Measurements from ENCODE around the gene HDAC4.
A peak's percentile ranks its signal among the peaks of the same experiment; 100 is the strongest.

Gene HDAC4

DNA sequence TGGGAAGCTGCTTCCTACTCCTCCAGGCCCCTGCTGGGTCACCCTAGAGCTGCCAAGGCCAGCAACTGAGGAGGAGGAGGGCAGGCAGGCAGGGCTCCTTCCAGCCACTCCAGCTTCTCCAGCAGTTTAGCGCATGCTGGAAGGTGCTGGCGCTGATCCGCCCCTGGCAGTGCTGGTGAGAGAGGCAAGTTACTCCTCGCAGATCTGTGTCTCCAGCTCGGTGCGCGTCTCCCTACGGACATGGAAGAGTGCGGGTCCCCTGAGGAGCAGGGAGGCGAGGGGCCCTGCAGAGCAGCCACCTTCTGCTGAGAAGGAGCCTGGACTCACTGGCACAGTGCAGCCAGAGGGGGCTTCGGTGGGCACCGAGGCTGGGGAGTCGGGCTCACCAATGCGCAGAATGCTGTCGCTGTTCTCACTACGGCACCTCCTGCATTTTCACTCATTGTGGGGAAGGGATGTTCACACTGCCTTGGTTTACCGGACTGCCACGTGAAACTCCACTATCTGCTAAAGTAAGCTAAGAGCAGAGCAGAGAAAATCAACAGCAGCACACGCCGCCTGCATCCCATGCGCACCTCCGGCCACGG lies 206.0 kb downstream of the HDAC4 start:
- peak in 17 of 56 donors; percentile 26 to 73 (median 44) for DNase-seq

GRCh38 chr2:239193925-239194677 lies 206.7 kb downstream of the HDAC4 start:
- DNase-seq, result peak in 30 of 56 donors; percentile 23 to 77 (median 48)

GRCh38 chr2:239193401-239193811 lies 207.4 kb downstream of the HDAC4 start:
- peak in 24 of 56 donors; percentile 18 to 73 (median 52) for DNase-seq

GRCh38 chr2:239192975-239193374 lies 207.8 kb downstream of the HDAC4 start:
- no peak for DNase-seq

- DNase-seq, result no peak
Observed at GRCh38 chr2:239192456-239192855, 208.4 kb downstream of the HDAC4 start.

GRCh38 chr2:239190921-239191885 lies 209.6 kb downstream of the HDAC4 start:
- DNase-seq, result no peak

DNA sequence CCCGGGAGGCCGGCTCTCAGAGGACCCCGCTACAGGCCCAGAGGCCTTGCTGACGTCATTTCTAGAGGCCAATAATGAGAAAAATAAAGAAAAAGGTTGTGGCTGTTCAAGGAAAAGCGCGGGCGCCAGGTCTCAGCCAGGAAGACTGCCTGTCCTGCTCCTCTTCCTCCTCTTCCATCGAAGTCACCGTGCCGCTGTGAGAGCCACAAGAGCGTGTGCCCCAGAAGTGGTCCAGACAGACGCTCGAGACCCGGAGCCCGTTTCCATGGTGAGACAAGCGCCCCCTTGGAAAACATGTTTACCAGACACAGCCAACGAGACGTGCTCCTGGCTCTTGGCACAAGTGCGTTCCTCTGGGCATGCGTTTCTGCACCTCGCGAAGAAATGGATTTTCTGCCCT lies 210.5 kb downstream of the HDAC4 start:
- DNase-seq, result peak in 1 of 56 donors; percentile 20

DNA sequence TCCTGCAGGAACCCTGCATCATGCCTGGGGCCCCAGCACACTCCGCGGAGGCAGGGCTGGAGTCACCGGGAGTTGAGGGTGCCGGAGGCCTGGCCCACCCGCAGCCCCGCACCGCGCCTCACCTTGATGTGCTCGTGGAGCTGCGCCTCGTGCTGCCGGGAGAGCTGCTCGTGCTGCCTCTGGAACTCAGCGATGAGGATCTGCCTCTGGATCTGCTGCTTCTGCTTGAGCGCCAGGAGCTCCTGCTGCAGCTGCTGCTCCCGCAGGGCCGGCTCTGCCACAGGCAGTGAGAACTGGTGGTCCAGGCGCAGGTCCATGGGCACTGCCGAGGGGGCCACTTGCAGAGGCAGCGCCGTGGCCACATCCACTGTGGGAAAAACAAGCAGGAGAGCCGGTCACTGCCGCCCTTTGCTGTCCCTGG lies 211.1 kb downstream of the HDAC4 start:
- DNase-seq, result no peak

DNA sequence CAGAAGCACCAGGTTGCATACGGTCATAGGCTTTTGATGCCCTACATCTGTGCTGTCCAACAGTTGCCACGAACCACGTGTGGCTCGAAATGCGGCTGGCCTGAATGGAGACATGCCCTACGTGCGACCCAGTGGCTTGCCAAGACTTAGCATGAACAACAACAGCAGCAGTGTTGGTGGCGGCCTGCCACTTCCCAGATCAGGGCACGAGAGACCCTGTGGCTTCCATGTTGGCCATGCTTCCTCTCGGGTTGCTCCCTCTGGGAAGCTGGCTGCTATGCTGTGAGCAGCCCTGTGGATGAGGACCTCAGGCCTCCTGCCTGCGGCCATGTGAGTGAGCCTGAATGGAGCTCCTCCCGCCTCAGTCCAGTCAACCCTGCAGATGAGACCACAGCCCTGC lies 212.3 kb downstream of the HDAC4 start:
- DNase-seq, result no peak

GRCh38 chr2:239187464-239188253 lies 213.2 kb downstream of the HDAC4 start:
- DNase-seq, result no peak

DNA sequence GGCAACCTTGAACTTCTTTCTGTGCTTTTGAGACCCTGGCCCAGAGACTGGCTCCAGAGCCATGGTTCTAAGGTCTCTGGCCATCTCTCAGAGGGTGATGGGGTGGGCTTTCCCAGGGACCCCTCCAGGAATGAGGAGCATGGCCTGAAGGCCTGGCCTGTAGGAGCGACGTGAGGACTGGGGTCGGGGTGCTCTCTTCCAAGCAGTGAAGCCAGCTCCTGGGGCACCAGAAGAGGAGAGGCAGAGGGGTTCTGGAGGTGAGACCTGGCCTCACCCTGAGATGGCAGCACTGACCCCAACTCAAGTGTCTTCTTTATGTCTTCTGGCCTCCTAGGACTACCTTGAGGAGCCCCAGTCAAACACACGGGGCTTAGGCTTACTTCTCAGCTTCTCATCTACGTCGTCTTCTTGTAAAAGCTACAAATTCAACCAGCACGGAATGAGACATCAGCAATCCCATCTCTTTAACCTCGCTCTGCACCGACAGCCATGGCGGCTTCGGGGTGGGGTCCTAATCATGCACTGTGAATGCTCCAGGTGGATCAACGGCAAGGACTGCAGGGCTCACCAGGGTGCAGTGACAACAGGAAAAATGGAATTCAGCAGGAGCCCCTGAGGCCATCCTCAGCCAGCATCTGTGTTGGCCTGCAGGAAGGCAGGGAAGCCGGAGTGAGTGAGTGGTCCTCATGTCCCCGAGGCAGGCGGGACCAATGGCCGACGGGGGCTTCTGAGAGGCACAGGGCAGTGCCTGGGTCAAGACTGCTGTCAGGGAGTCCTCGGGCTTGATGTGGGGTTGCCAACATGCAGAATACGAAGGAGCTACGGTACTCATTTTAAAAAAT lies 214.1 kb downstream of the HDAC4 start:
- no peak for DNase-seq

GRCh38 chr2:239184968-239185903 lies 215.6 kb downstream of the HDAC4 start:
- no peak for DNase-seq

DNA sequence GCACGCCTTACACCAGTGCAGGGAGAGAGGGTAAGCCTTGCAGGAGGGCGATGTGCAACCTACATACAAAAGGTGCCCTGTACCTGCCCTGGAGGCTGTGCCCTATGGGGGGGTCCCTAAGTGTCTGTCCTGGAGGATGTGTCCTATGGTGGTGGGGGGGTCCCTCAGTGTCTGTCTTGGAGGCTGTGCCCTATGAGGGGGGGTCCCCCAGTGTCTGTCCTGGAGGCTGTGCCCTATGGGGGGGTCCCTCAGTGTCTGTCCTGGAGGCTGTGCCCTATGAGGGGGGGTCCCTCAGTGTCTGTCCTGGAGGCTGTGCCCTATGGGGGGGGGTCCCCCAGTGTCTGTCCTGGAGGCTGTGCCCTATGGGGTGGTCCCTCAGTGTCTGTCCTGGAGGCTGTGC lies 216.6 kb downstream of the HDAC4 start:
- DNase-seq, result no peak

- no peak for DNase-seq
Observed at GRCh38 chr2:239182981-239183791, 217.6 kb downstream of the HDAC4 start.

GRCh38 chr2:239181903-239182581 lies 218.8 kb downstream of the HDAC4 start:
- DNase-seq, result no peak

DNA sequence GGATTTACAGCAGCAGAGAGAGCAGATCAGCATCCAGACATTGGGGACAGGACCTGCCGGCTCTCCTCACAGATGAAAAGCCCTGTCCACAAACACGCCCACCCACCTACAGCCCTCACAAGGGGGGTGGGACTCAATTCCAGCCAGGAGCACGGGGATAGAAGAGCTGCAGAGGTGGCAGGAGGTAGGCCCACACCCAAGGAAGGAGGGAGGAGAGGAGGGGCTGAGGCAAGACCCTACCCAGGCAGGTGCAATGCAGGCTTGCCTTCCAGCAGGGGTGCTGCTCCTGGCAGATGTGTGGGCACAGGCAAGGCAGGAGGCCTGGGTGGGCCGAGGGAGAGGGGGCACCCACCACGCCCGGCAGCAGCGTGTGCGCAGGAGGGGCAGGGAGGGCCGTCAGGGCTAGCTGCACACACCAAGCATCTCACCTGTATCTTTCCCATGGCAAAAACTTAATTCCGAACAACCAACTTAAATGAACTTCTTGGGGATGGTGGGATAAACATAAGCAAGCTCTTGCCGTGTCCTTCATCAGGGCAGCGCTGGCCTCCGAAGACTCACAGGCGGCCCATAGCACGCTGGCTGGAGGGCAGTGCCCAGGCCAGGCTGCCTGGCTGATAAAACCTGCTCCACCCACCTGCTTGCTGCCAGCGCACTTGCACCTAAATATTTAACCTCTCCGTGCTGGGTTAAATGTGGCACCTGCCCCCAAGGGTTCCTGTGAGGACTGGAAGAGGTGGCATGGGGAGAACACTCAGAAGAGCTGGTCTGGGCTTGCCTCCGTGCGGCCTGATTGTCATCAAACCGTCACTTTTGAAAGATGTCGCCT lies 219.5 kb downstream of the HDAC4 start:
- no peak for DNase-seq

Data from nucleus accumbens (tissue), 56 donors.